ENCODE data around the gene LDLRAD1. TPM values are rescaled to one million over a fixed set of nuclear protein-coding genes. Genes with fewer than 3 reads are reported as not detected.

Gene LDLRAD1
- total RNA-seq, 1 experiment from 2014 or later, result not detected

GRCh38 chr1:54046671-54047383 lies 28.8 kb upstream of the LDLRAD1 start:
- intact Hi-C loops (cut with micrococcal nuclease; ENCODE audit: unreplicated experiment) (no loop called here), in situ Hi-C loops (cut with HindIII; ENCODE audit: low pct_unique_long_range_greater_than_20kb, low sequenced_read_pairs) (no loop called here)
- no TSS peak for BruUV-seq (replicated peaks)
- Histone ChIP-seq H3K9me3 (ENCODE audit: control insufficient read depth, insufficient read depth, low read depth, low read length) (no peaks in the 10 kb centered on the region), H3K27me3 (ENCODE audit: control insufficient read depth, insufficient read depth, low read length) (no peaks in the 10 kb centered on the region), H3K4me3 (ENCODE audit: low read depth in 2 of 2, low read length in 2 of 2) (no peak overlapping the region), H3K27ac (ENCODE audit: low read length) (no peak overlapping the region), H3K4me1 (ENCODE audit: control insufficient read depth, insufficient read depth, low read length) (peaks cover 28% of the 10 kb centered on the region), H3K36me3 (ENCODE audit: control insufficient read depth, insufficient read depth, low read length) (peaks cover 4% of the 10 kb centered on the region; the same call in 1 of the 2 replicates)
- ATAC-seq, result no peak
- no peak for DNase-seq (ENCODE audit: low read depth, low spot score)
- ChIA-PET POLR2A (no interaction called here), CTCF (no interaction called here)
- TF ChIP-seq POLR2AphosphoS5 (IDR thresholded peaks at IDR 0.05; ENCODE audit: low read depth, low read length) (no peak), SIN3A (IDR thresholded peaks at IDR 0.05; ENCODE audit: borderline replicate concordance, insufficient read depth, low read depth, low read length) (no peak), REST (IDR thresholded peaks at IDR 0.05; ENCODE audit: insufficient read depth in 1 of 2, low read depth in 2 of 2, low read length in 1 of 2) (no peak), TCF7L2 (IDR thresholded peaks at IDR 0.05; ENCODE audit: low read depth, low read length) (no peak), CTCF (IDR thresholded peaks at IDR 0.05) (no peak)

- H3K4me3 ChIP-seq (ENCODE audit: low read depth in 2 of 2, low read length in 2 of 2), result no peak overlapping the region
- no peak for TF ChIP-seq REST (IDR thresholded peaks at IDR 0.05; ENCODE audit: insufficient read depth in 1 of 2, low read depth in 2 of 2, low read length in 1 of 2)
- TF ChIP-seq TCF7L2 (IDR thresholded peaks at IDR 0.05; ENCODE audit: low read depth, low read length), result no peak
- TF ChIP-seq SIN3A (IDR thresholded peaks at IDR 0.05; ENCODE audit: borderline replicate concordance, insufficient read depth, low read depth, low read length), result no peak
- TF ChIP-seq CTCF (IDR thresholded peaks at IDR 0.05), result no peak
- TF ChIP-seq POLR2AphosphoS5 (IDR thresholded peaks at IDR 0.05; ENCODE audit: low read depth, low read length), result no peak
- ChIA-PET POLR2A (no interaction called here), CTCF (no interaction called here)
- no peaks in the 10 kb centered on the region for H3K9me3 ChIP-seq (ENCODE audit: control insufficient read depth, insufficient read depth, low read depth, low read length)
- BruUV-seq (replicated peaks), result no TSS peak
- intact Hi-C loops (cut with micrococcal nuclease; ENCODE audit: unreplicated experiment) (no loop called here), in situ Hi-C loops (cut with HindIII; ENCODE audit: low pct_unique_long_range_greater_than_20kb, low sequenced_read_pairs) (no loop called here)
- no peak overlapping the region for H3K27ac ChIP-seq (ENCODE audit: low read length)
- peaks cover 22% of the 10 kb centered on the region for H3K4me1 ChIP-seq (ENCODE audit: control insufficient read depth, insufficient read depth, low read length)
- no peaks in the 10 kb centered on the region for H3K27me3 ChIP-seq (ENCODE audit: control insufficient read depth, insufficient read depth, low read length)
- peaks cover 13% of the 10 kb centered on the region; the same call in 1 of the 2 replicates for H3K36me3 ChIP-seq (ENCODE audit: control insufficient read depth, insufficient read depth, low read length)
- DNase-seq (ENCODE audit: low read depth, low spot score) (no peak), ATAC-seq (no peak)
These were observed 27.5 kb upstream of the LDLRAD1 start for GRCh38 chr1:54045496-54045895.

All from Panc1 (cell line).